BLaER1 (cell line): Measurements from ENCODE around the gene VPS18.

Experiments
- H3K27ac ChIP-seq: shearing (Covaris generic); formaldehyde crosslinking; 2 replicates; pipeline ENCODE4 v1.8.1; 2022
- H3K27me3 ChIP-seq: shearing (Covaris generic); formaldehyde crosslinking; 2 replicates; pipeline ENCODE4 v1.8.1; 2022
- H3K36me3 ChIP-seq: shearing (Covaris generic); formaldehyde crosslinking; 2 replicates; pipeline ENCODE4 v1.8.1; 2022
- H3K4me1 ChIP-seq: shearing (Covaris generic); formaldehyde crosslinking; 2 replicates; pipeline ENCODE4 v1.8.1; 2022
- H3K4me2 ChIP-seq: shearing (Covaris generic); formaldehyde crosslinking; 2 replicates; pipeline ENCODE4 v1.8.1; 2022
- H3K4me3 ChIP-seq: shearing (Covaris generic); formaldehyde crosslinking; 2 replicates; pipeline ENCODE4 v1.8.1; 2022
- H3K9ac ChIP-seq: shearing (Covaris generic); formaldehyde crosslinking; 2 replicates; pipeline ENCODE4 v1.8.1; 2022
- H3K9me3 ChIP-seq: shearing (Covaris generic); formaldehyde crosslinking; 2 replicates; pipeline ENCODE4 v1.8.1; 2022
- H4K20me1 ChIP-seq: shearing (Covaris generic); formaldehyde crosslinking; 2 replicates; pipeline ENCODE4 v1.8.1; 2022
- Cebpa-rat ChIP-seq: shearing (Covaris generic); IDR thresholded peaks from 2 replicates; pipeline ENCODE4 v1.8.1; 2022

Gene VPS18

DNA sequence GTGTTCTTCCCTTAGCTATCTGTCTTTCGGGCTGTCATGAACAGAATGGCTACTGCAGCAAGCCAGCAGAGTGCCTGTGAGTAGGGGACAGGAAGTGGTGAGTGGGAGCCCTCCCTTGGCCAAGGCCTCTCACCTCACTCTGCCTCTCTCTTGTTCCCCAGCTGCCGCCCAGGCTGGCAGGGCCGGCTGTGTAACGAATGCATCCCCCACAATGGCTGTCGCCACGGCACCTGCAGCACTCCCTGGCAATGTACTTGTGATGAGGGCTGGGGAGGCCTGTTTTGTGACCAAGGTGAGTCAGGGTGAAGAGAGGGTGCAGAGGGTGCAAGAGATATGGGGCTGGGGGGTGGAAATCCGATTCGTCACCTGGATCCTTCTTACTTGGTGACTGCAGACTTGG lies 37.9 kb downstream of the VPS18 start:
- H4K20me1 ChIP-seq = peaks cover 41% of the 10 kb centered on the region
- H3K36me3 ChIP-seq = no peaks in the 10 kb centered on the region
- H3K4me3 ChIP-seq = no peak overlapping the region
- H3K4me1 ChIP-seq = peaks cover 71% of the 10 kb centered on the region
- H3K27ac ChIP-seq = no peak overlapping the region
- TF ChIP-seq Cebpa-rat = no peak
- peak overlapping the region; percentile 18 for H3K4me2 ChIP-seq
- peaks cover 60% of the 10 kb centered on the region for H3K27me3 ChIP-seq
- no peaks in the 10 kb centered on the region for H3K9me3 ChIP-seq
- H3K9ac ChIP-seq = no peak overlapping the region

DNA sequence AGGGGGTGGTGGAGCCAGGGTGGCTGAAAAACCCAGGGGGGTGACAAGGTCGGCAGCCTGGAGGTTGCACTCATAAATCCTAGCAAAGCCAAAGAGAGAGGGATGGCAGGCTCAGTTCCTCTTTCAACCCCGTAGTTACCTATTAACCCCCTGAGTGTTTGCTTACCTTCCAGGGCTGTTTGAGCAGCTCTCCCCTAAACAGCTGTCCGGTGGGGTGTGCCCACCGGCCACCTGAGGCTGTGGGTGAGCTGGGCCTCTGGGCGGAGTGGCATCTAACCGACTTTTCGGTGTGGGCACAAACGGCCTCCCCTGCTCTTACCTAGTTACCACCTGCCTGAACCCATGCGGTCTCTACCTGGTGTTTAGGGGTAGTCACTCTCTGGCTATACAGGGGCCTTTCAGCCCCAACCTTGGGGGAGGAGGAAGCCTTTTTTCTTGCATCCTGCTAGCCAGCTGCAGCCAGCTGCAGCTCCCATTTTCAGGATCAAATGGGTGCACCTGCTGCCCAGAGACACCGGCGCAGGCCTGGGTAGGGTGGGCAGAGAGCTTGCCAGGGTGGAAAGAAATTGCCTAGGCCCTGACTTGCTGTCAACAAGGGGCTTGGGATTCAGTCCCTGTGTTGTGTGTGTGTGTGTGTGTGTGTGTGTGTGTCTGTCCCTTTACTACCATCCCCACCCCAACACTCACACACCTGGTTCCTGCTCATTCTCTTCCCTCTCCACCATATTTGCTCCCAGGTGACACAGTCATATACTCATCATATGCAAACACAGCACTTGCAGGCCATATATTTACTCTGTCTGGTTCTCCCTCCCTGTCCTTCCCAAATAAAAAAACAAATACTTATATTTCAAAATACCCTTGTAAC lies 38.6 kb downstream of the VPS18 start:
- Histone ChIP-seq H3K27me3 (peaks cover 55% of the 10 kb centered on the region), H3K27ac (no peak overlapping the region), H3K9ac (no peak overlapping the region), H3K36me3 (no peaks in the 10 kb centered on the region), H4K20me1 (peaks cover 37% of the 10 kb centered on the region), H3K4me2 (peak overlapping the region; percentile 18; the same call in 1 of the 2 replicates), H3K4me3 (no peak overlapping the region), H3K9me3 (no peaks in the 10 kb centered on the region), H3K4me1 (peaks cover 74% of the 10 kb centered on the region)
- TF ChIP-seq Cebpa-rat = no peak

DNA sequence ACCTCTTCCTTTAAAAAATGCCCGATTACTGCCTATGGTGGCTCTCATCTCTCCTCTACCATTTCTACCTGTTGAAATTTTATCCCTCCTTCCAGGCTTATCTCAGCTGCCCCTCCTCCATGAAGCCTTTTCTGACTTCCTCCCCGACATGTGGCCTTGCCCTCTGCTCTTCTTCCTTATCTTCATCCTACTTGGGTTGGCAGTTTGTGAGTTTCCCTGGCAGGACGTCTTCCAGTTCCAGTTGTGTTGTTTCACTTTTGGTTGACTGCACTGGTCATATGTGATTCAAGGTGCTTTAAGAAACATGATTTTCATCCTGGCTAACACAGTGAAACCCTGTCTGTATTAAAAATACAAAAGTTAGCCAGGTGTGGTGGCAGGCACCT lies 39.3 kb downstream of the VPS18 start:
- H3K36me3 ChIP-seq = no peaks in the 10 kb centered on the region
- H3K4me1 ChIP-seq = peaks cover 78% of the 10 kb centered on the region
- H3K4me2 ChIP-seq = 0 out of 2 replicates have a peak overlapping the region, but pooled peaks have one; percentile 14
- H4K20me1 ChIP-seq = peaks cover 36% of the 10 kb centered on the region
- no peaks in the 10 kb centered on the region for H3K9me3 ChIP-seq
- TF ChIP-seq Cebpa-rat = no peak
- H3K9ac ChIP-seq = no peak overlapping the region
- H3K27me3 ChIP-seq = peaks cover 49% of the 10 kb centered on the region
- H3K4me3 ChIP-seq = no peak overlapping the region
- H3K27ac ChIP-seq = no peak overlapping the region

DNA sequence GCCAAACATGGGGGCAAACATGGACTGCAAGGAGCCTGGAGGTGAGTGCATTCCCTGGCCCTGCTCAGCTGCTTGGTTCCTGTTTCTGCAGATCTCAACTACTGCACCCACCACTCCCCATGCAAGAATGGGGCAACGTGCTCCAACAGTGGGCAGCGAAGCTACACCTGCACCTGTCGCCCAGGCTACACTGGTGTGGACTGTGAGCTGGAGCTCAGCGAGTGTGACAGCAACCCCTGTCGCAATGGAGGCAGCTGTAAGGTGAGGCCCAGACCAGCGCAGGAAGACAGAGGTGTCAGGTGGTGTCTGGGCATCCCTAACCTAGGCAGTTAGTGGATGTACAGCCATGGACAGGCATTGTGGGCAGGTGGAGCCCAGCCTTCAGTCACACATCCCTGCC lies 40.2 kb downstream of the VPS18 start:
- Histone ChIP-seq H3K36me3 (no peaks in the 10 kb centered on the region), H3K27ac (no peak overlapping the region), H3K9ac (no peak overlapping the region), H3K4me3 (no peak overlapping the region), H3K4me1 (peaks cover 78% of the 10 kb centered on the region), H3K27me3 (peaks cover 40% of the 10 kb centered on the region), H3K9me3 (no peaks in the 10 kb centered on the region), H3K4me2 (no peak overlapping the region), H4K20me1 (peaks cover 26% of the 10 kb centered on the region)
- TF ChIP-seq Cebpa-rat = no peak

DNA sequence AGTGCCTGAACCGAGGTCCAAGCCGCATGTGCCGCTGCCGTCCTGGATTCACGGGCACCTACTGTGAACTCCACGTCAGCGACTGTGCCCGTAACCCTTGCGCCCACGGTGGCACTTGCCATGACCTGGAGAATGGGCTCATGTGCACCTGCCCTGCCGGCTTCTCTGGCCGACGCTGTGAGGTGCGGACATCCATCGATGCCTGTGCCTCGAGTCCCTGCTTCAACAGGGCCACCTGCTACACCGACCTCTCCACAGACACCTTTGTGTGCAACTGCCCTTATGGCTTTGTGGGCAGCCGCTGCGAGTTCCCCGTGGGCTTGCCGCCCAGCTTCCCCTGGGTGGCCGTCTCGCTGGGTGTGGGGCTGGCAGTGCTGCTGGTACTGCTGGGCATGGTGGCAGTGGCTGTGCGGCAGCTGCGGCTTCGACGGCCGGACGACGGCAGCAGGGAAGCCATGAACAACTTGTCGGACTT lies 42.0 kb downstream of the VPS18 start:
- Histone ChIP-seq H3K27me3 (peaks cover 21% of the 10 kb centered on the region), H3K9ac (peak overlapping the region; percentile 54; the same call in 1 of the 2 replicates), H3K9me3 (no peaks in the 10 kb centered on the region), H3K27ac (peak overlapping the region; percentile 78), H3K4me3 (no peak overlapping the region), H3K4me1 (peaks cover 78% of the 10 kb centered on the region), H3K36me3 (no peaks in the 10 kb centered on the region), H4K20me1 (peaks cover 9% of the 10 kb centered on the region), H3K4me2 (peak overlapping the region; percentile 88)
- no peak for TF ChIP-seq Cebpa-rat

DNA sequence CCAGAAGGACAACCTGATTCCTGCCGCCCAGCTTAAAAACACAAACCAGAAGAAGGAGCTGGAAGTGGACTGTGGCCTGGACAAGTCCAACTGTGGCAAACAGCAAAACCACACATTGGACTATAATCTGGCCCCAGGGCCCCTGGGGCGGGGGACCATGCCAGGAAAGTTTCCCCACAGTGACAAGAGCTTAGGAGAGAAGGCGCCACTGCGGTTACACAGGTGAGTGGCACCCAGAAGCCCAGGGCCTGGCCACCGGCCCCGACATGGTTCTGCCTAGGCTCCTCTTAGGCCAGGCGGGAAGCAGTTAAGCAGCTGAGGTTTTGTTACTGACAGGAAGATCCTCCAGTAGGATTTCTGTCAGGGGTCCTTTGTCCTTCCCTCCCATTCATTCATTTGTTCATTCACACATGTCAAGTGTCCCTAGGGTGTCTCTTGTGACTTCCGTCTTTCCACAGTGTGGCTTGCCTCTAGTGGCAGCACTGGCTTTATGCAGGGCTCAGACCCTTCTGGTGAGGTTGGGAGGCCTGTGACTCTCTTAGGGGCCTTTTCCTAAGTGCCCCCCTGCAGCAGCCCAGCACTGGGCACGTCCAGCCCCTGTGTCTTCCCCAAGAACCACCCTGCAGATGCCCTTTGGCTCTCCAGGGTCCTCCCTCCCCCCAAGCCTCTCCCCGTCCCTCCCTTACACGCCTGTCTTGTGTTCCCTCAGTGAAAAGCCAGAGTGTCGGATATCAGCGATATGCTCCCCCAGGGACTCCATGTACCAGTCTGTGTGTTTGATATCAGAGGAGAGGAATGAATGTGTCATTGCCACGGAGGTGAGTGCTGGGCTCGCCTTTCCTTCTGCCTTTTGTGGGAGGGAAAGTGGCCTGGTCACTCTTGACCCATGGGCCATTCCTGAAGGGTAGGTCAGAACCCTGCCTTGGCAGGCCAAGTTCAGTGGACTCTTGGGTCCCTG lies 42.7 kb downstream of the VPS18 start:
- peak overlapping the region; percentile 88 for H3K4me2 ChIP-seq
- H3K27me3 ChIP-seq = peaks cover 14% of the 10 kb centered on the region
- H3K36me3 ChIP-seq = no peaks in the 10 kb centered on the region
- H3K27ac ChIP-seq = peak overlapping the region; percentile 78
- H4K20me1 ChIP-seq = peaks cover 1% of the 10 kb centered on the region; the same call in 1 of the 2 replicates
- H3K9ac ChIP-seq = peak overlapping the region; percentile 54; the same call in 1 of the 2 replicates
- H3K9me3 ChIP-seq = no peaks in the 10 kb centered on the region
- H3K4me1 ChIP-seq = peaks cover 76% of the 10 kb centered on the region
- no peak for TF ChIP-seq Cebpa-rat
- peak overlapping the region; percentile 34 for H3K4me3 ChIP-seq

DNA sequence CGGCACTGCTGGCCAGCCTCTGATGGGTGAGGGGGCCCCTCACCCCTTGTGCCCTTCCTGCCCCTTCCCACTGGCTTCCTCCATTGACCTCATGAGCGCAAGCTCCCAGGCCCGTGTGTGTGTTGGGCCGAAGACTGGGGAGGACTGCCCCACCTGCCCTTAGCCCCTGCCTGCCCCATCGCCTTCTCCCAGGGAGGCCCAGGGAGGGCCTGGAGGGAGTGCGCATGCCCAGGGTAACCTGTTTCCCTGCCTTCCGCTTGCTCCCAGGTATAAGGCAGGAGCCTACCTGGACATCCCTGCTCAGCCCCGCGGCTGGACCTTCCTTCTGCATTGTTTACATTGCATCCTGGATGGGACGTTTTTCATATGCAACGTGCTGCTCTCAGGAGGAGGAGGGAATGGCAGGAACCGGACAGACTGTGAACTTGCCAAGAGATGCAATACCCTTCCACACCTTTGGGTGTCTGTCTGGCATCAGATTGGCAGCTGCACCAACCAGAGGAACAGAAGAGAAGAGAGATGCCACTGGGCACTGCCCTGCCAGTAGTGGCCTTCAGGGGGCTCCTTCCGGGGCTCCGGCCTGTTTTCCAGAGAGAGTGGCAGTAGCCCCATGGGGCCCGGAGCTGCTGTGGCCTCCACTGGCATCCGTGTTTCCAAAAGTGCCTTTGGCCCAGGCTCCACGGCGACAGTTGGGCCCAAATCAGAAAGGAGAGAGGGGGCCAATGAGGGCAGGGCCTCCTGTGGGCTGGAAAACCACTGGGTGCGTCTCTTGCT lies 43.7 kb downstream of the VPS18 start:
- no peak for TF ChIP-seq Cebpa-rat
- H3K9me3 ChIP-seq = no peaks in the 10 kb centered on the region
- H3K9ac ChIP-seq = peak overlapping the region; percentile 54; the same call in 1 of the 2 replicates
- no peaks in the 10 kb centered on the region for H4K20me1 ChIP-seq
- peak overlapping the region; percentile 34 for H3K4me3 ChIP-seq
- peaks cover 5% of the 10 kb centered on the region for H3K27me3 ChIP-seq
- peak overlapping the region; percentile 78 for H3K27ac ChIP-seq
- H3K4me1 ChIP-seq = peaks cover 81% of the 10 kb centered on the region
- H3K4me2 ChIP-seq = peak overlapping the region; percentile 88
- no peaks in the 10 kb centered on the region for H3K36me3 ChIP-seq

DNA sequence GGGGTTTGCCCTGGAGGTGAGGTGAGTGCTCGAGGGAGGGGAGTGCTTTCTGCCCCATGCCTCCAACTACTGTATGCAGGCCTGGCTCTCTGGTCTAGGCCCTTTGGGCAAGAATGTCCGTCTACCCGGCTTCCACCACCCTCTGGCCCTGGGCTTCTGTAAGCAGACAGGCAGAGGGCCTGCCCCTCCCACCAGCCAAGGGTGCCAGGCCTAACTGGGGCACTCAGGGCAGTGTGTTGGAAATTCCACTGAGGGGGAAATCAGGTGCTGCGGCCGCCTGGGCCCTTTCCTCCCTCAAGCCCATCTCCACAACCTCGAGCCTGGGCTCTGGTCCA lies 44.3 kb downstream of the VPS18 start:
- H3K27ac ChIP-seq = peak overlapping the region; percentile 63
- H4K20me1 ChIP-seq = no peaks in the 10 kb centered on the region
- no peak overlapping the region for H3K4me3 ChIP-seq
- H3K27me3 ChIP-seq = no peaks in the 10 kb centered on the region; the same call in 1 of the 2 replicates
- no peak for TF ChIP-seq Cebpa-rat
- peaks cover 83% of the 10 kb centered on the region for H3K4me1 ChIP-seq
- H3K9ac ChIP-seq = no peak overlapping the region
- H3K4me2 ChIP-seq = peak overlapping the region; percentile 88
- no peaks in the 10 kb centered on the region for H3K36me3 ChIP-seq
- no peaks in the 10 kb centered on the region for H3K9me3 ChIP-seq

DNA sequence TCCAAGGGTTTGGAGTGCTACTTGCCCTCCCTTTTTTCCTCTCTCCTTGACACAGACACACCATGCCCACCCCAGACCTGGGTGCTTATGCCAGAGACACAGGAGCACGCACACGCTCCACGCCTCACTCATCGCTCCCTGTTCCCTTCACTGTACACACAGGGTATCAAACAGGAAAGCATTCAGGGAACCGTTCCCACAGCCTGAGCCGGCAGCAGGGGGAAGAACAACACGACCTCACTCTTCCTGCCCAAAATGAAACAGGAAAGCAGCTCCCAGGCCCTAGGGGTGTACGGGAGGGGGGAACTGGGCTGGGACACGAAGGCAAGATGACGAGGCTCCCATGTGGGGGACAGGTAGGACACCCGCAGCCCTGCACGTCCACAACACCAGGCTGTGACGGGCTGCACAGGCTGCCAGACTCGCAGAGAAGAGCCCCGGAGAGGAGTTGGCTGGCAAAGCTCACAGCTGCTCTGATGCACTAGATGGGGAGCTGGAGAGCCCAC lies 46.1 kb downstream of the VPS18 start:
- Histone ChIP-seq H3K9me3 (no peaks in the 10 kb centered on the region), H3K4me2 (peak overlapping the region; percentile 98), H3K27me3 (no peaks in the 10 kb centered on the region), H3K4me3 (peak overlapping the region; percentile 68), H3K9ac (peak overlapping the region; percentile 81), H4K20me1 (no peaks in the 10 kb centered on the region), H3K4me1 (peaks cover 87% of the 10 kb centered on the region), H3K27ac (peak overlapping the region; percentile 94), H3K36me3 (no peaks in the 10 kb centered on the region)
- no peak for TF ChIP-seq Cebpa-rat
